Limb (tissue), 2 donors: ENCODE results near the gene SLC40A1.

ENCODE experiments used
- DNase-seq, 2 donors: peaks; one replicate each; pipeline ENCODE4 v3.0.0-alpha.2; 2016; ENCODE audit errors: extremely low spot score in 2 of 2

Gene SLC40A1

DNA sequence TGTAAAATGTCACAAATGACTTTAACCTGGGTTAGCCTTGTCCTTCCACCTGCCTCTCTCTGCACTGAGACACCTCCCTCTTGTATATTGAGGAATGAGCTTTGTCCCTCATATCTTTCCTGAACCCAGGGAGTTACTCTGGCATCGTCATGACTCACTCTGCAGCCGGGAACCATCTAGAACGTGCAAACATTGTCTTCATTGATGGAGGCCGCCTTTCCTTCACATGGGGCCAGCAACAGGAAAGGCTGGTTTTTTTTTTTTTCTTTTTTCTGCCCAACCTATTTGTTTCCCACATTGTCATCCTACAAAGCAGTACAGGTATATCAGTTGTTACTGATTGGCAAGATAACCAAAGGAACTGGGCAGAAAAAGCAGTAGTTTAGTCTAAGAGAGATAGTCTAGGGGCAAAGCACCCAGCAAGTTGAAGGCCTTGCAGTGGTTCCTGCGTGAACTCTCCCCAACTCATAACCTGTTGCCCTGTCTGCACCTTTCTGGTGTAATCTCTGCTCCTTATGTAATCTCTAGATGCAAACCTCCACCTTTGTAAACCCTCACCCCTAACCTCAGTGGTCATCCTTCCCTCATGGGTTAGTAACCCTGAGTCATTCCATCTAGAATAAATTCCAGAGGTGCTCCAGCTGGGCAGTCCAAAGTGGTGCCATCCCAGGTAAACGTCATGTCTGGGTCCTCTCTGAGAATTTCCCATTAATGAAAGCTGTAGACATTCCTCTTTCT, 38.3 kb downstream of the SLC40A1 start:
- DNase-seq, result no peak

DNA sequence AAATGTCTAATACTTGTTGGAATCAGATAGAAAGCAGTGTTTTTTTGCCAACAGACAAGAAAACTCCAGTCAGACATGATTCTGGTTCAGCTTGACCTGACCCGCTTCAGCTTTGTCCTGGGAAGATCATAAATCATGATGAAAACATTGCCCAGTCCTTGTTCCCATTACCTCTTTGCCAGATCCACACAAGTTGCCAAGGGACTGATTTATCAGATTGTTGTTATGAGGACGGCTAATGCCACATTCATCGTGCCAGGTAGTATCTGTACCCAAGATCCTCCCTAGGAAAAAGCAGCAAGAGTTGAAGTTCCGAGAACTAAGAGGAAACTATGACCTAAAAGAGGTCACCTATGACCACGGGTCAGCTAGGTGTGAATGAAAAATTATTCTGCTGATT, 39.0 kb downstream of the SLC40A1 start:
- no peak for DNase-seq

- no peak for DNase-seq
Observed at GRCh38 chr2:189540551-189540950, 40.0 kb downstream of the SLC40A1 start.

DNA sequence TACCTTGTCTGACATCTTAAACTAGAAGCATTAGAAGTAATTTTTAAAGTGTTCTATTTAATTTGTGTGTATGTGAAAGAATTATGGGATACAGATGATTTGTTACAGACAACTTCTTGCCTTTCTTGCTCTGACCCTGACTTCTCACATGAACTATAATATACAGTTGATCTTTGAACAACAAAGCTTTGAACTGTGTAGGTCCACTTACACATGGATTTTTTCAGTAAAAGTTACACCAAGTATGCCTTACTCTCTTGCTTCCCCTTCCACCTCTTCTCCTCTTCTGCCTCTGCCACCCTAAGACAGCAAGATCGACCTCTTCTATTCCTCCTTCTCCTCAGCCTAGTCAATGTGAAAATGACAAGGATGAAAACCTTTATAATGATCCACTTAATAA, 42.2 kb downstream of the SLC40A1 start:
- DNase-seq, result no peak

DNA sequence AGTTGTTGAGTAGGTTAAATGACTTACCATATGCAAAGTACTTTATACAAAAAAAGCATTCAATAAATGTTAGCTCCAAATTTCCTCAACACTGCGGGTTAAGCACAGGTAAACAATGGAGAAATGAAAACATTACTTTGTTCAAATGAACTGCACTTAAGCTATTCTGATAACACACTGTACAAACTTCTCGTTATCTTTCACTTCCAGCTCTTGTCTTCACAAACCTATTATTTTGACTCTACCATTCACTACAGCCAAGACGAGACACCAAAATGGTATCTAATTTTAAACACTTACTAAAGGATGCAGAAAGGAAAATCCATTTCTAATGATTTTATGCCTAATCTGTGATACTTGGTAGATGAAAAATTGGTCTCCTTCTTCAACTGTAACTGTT, 43.8 kb downstream of the SLC40A1 start:
- no peak for DNase-seq

DNA sequence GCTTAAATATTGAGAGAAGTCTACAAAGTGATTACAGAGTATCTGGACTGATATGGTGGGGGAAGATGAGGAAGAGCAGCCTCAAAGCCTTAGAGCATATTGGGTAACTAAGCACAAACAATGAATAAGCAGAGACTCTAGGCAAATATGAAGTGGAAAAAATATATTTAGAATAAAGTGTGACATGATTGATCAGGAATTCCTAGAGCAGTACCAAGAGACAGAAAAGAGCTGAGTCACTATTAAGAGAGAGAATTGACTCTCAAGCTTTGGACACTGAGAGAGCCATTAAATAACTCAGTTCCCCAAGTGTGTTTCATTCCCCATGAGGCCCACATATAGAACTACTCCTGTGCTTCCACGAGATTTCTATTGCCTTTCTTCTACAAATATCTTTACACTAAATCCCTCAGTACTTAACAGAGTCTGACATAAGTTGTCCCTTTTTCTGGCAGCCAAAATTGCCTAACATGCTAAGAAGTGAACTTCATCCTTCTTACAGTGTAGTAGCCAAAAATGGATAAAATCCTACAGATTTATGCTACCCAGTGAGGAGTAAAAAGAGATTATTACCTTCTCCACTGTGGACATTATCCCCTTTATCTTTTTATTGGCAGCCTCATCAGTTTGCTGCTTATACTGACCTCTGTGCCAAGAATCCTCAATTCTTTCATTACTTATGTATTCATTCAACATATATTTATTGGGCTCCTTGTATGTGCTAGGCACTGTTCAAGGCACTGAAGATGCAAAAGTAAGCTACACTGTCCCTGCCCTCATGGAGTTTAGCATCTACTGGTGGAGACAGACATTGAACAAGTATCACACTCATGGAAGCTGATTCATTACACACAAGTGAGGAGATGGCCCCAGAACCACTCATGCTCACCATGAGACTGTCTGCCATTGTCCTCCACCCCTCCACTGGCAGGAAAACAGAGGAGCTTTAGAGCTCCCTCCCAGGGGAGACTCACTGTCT, 45.4 kb downstream of the SLC40A1 start:
- DNase-seq, result no peak

DNA sequence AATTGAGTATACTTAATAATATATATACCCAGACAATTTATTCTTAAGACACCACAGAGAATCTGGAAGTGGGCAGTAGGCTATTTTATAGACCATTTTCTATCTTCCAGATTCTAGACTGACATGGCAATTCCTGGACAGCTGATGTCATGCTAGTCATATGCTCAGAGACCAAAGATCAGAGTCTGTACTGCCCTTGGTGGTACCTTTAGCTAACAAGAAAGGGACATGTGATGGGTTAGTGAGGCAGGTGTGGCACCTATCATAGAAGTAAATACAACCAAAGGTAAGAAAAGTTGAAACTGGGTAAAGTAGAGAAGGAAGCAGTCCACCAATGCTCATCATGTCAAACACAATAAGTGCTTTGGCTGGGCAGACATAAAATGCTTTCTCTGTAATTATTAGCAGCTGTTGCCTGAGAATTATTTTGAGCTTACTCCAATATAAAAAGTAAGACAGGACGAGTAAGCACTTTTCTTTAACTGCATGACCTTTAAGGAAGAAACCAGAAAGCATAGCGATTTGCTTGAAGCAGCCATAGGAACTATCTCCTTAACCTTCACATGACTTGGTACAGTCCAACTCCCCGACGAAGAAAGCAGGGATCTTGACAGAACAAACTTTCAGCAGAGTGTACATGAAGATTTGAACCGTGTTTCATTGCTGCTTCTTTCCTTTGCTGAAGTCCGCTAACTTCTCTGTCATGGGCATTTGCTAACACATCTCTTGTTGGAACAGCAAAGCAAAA, 47.1 kb downstream of the SLC40A1 start:
- DNase-seq, result no peak

DNA sequence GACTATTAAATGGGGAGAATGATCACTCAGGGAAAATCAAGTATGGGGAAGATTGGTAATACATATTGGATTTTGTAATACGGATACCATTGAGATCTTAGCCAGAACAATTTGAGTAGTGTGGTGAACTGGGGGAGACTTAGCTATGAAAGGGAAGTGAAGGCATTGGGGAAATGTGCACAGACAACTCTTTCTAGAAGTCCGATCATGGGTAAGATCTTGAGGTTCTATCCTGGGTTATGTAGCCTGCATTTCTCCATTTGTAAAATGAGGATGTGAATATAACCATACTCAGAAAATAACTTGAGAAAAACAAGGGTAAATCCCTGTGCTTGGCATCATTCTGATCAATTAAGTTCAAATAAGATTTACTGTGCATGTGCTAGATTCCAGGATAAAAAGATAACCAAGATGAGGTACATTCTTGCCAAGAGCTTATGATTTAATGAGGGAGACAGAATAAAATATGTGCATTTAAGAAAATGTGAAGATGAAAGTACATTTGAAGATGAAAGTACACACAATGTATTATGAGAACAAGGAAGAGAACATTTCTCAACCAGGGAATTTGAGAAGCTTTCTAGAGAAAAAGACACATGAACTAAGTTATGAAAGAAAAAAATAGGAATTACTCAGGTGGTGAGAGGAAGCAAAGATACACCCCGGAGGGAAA, 49.5 kb downstream of the SLC40A1 start:
- DNase-seq, result no peak

DNA sequence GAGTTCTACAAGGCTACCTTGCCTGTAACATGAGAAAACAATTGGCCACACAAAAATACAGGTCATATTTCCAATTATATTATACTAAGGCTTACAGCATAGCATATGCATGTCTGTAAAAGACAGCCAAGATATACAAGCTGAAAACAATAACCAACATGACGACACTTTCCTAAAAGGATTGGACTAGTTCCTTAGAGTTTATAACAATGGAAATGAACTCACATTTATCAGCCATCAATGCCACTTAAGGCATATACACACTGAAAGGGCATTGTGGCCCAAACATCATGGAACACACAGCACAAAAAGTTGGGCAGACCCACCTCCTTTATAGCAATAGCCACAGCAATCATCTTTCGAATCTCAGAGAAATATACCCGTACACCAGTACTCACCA, 52.0 kb downstream of the SLC40A1 start:
- DNase-seq, result no peak

- DNase-seq, result no peak
Observed at GRCh38 chr2:189527812-189528592, 52.6 kb downstream of the SLC40A1 start.

DNA sequence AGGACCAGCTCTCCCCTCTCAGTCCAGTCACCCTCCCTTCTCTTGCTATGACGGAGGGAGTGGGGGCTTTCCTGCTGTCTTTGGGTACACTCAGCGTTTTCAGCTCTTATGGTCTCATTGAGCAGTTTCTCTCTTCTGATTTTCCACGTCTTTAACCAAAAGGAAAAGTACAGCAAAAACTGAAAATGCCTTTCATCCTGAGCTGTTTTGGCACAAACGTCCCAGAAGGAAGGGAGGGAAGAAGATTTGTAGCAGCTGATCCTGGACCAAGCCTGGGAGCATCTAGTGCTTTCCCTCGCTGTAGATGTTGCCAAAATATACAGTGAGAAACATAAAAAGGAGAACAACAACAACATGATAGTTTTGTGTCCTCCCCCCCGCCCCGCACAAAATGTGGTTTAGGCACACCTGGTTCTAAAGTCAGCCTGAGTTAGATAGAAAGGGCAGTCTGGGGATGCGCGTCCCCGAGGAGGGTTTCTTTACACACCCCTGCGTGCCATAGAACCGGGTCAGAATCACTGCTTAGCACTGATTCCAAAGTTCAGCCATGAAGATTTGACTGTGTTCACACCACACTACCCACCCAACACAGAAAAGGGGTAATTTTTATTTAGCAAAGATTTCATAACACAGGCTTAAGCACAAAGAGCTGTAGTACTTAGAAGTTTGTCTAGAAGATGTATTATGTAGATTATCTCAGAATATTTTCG, 53.4 kb downstream of the SLC40A1 start:
- DNase-seq, result no peak

DNA sequence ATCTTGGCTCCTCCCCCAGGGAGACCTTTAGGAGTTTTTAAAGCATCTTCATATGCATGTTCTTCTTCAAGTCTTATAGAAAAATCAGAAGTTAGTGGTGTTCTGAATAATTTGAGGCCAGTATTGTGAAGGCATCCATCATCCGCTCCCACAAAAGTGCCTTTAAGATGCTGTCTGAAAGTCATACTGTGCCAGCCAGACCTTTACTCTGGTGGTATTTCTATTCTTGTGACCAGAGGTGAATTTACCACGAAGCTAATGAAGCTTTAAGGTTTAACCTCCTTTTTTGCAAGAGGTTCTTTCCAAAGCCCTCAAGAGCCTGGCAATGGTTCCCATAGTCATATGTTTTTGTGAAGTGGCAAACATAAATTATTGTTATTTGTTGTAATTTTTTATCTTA, 54.3 kb downstream of the SLC40A1 start:
- no peak for DNase-seq

DNA sequence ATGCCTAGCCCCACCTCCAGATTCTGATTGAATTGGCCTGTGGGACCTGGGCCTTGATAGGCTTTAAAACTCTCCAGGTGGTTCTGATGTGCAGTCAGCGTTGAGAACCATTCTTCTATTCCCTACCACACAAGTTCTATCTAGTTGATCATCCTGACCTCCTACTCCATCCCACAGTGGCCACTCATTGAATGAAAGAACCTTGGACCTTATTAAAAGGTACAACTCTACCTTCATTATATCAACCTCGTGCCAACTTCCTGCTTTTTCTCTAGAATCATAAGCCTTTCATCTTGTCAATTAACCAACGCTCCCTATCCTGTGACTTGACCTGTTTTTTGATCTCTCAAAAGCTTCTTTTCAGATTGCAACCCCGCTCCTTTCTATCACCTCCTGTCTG, 55.8 kb downstream of the SLC40A1 start:
- no peak for DNase-seq

- peak in 1 of 2 donors; percentile 32 for DNase-seq
Observed at GRCh38 chr2:189522435-189523151, 58.0 kb downstream of the SLC40A1 start.

- no peak for DNase-seq
Observed at GRCh38 chr2:189521699-189522434, 58.7 kb downstream of the SLC40A1 start.

DNA sequence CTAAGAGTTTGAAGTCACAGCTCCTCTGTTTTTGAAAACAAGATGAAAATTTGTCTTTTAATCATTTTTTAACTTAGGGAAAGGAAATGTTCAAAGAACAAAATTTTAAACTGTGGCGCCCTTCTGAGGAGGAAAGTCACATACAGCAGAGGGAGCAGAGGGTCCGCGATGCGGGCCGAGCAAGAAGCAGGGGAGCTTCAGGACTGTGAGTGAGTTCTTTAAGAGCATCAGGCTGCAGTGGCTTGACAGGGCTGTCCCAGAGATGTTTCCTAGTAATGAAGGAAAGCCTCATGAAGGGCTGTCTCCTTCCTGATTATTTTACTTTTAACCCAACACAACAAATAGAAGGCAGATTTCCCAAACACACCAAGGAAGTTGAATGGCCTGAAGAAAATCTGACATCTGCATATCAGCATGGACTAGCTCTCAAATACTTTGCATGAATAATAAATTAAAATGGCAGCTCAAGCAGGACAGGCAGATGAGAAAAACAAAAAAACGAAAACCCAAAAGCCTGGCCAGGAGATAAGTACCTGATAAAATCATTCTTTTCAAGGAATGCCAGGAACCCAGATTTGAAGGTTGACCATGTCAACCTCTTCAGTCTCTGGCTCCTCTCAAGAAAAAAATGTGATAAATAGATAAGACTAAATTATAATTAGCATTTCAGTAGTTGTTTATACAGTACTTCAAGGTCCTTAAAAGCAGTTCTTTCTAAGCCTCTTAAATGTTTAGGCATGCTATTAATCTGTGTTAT, 60.8 kb downstream of the SLC40A1 start:
- no peak for DNase-seq

GRCh38 chr2:189517847-189518535, 62.6 kb downstream of the SLC40A1 start:
- no peak for DNase-seq
